Measurements from ENCODE around the gene LMAN1L. TPM values are rescaled to one million over a fixed set of nuclear protein-coding genes. Genes with fewer than 3 reads are reported as not detected.
A peak's percentile ranks its signal among the peaks of the same experiment; 100 is the strongest.
"Not testable (repeated sequence)": the region's sequence is repeated elsewhere in the genome, so short reads cannot be mapped to it uniquely, and the experiment has no call there.

LMAN1L gene
- total RNA-seq, 4 donors from 2014 or later = not detected

DNA sequence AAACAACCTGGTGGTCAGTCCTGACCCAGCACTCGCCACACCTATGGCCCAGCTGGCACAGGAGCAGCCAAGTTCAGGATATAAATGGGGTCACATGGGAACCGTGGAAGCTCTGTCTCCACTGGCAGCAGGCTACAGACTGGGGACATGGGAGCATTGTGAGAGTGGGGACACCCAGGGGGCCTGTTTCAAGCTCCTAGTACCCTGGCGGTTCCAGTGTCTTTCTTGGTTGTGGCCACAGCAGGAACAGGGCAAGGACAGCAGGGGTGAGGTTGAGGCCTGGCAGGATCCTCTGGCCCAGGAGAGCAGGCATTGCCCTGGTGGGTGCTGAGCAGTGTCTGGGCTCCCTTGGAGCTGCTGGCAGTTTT is 28.8 kb upstream of the LMAN1L start:
- H3K4me1 ChIP-seq = peaks cover 18 to 87% (median 49%) of the 10 kb centered on the region in 4 donors
- DNase-seq = peak in 1 of 3 donors; percentile 52

GRCh38 chr15:74784426-74785193 is 28.0 kb upstream of the LMAN1L start:
- Histone ChIP-seq H3K4me3 (peak overlapping the region; percentile 31 to 92 (median 84)), H3K36me3 (no peaks in the 10 kb centered on the region), H3K9me3 (no peaks in the 10 kb centered on the region), H3K27ac (peak overlapping the region; percentile 84 to 97 (median 88)), H3K27me3 (no peaks in the 10 kb centered on the region), H3K4me1 (peaks cover 18 to 88% (median 50%) of the 10 kb centered on the region in 4 donors)
- no peak for TF ChIP-seq CTCF (IDR thresholded peaks at IDR 0.05)
- TF ChIP-seq POLR2A (IDR thresholded peaks at IDR 0.05) = no peak
- DNase-seq = peak in 1 of 3 donors; percentile 41

More for the DNA sequence above, 28.8 kb upstream of the LMAN1L start:
- Histone ChIP-seq H3K9me3 (no peaks in the 10 kb centered on the region), H3K36me3 (no peaks in the 10 kb centered on the region), H3K27ac (peak overlapping the region; percentile 85 to 99 (median 94)), H3K4me3 (peak overlapping the region; percentile 83 to 98 (median 88)), H3K27me3 (no peaks in the 10 kb centered on the region)
- no peak for TF ChIP-seq CTCF (IDR thresholded peaks at IDR 0.05)
- no peak for TF ChIP-seq POLR2A (IDR thresholded peaks at IDR 0.05)

GRCh38 chr15:74785194-74786032 is 27.2 kb upstream of the LMAN1L start:
- Histone ChIP-seq H3K27ac (peak overlapping the region; percentile 84 to 97 (median 88)), H3K9me3 (no peaks in the 10 kb centered on the region), H3K4me1 (peaks cover 19 to 88% (median 52%) of the 10 kb centered on the region in 4 donors), H3K27me3 (no peaks in the 10 kb centered on the region), H3K4me3 (peak overlapping the region; percentile 13 to 92 (median 53)), H3K36me3 (no peaks in the 10 kb centered on the region)
- TF ChIP-seq POLR2A (IDR thresholded peaks at IDR 0.05) = no peak
- TF ChIP-seq CTCF (IDR thresholded peaks at IDR 0.05) = no peak
- DNase-seq = no peak

GRCh38 chr15:74786081-74786480 is 26.6 kb upstream of the LMAN1L start:
- not testable (repeated sequence) for H3K27me3 ChIP-seq, DNase-seq, H3K36me3 ChIP-seq, H3K9me3 ChIP-seq
- Histone ChIP-seq H3K4me3 (peak overlapping the region in 3 of 4 donors; percentile 8 to 92 (median 10)), H3K4me1 (peaks cover 23 to 88% (median 52%) of the 10 kb centered on the region in 4 donors), H3K27ac (peak overlapping the region; percentile 84 to 97 (median 88))

- Histone ChIP-seq H3K27me3 (no peaks in the 10 kb centered on the region), H3K9me3 (no peaks in the 10 kb centered on the region), H3K4me3 (peak overlapping the region in 3 of 4 donors; percentile 8 to 92 (median 10)), H3K27ac (peak overlapping the region; percentile 84 to 97 (median 88)), H3K36me3 (no peaks in the 10 kb centered on the region), H3K4me1 (peaks cover 23 to 88% (median 54%) of the 10 kb centered on the region in 4 donors)
- peak in 1 of 3 donors; percentile 51 for DNase-seq
- TF ChIP-seq CTCF (IDR thresholded peaks at IDR 0.05) (no peak), POLR2A (IDR thresholded peaks at IDR 0.05) (no peak)
Measured at GRCh38 chr15:74786551-74787165, 26.0 kb upstream of the LMAN1L start.

Measured in Peyer's patch (tissue), 4 donors.